ENCODE measurements around the gene CLCN2. TPM values are rescaled to one million over a fixed set of nuclear protein-coding genes. Genes with fewer than 3 reads are reported as not detected.

Gene CLCN2
- total and polyA plus RNA-seq, 10 donors: 1.6 to 6.4 (median 3.7) TPM

- TF ChIP-seq CTCF (IDR thresholded peaks at IDR 0.05 in 8 of 11, conservative IDR thresholded peaks at IDR 0.05 in 3 of 11): no peak
- no peak for TF ChIP-seq POLR2AphosphoS5 (IDR thresholded peaks at IDR 0.05)
- no peak for TF ChIP-seq POLR2A (IDR thresholded peaks at IDR 0.05)
These were observed 26.1 kb downstream of the CLCN2 start for GRCh38 chr3:184335291-184335660.

GRCh38 chr3:184334470-184335158, 26.8 kb downstream of the CLCN2 start:
- peak overlapping the region in 6 of 8 donors; percentile 85 to 95 (median 92) for H3K27ac ChIP-seq
- no peak for DNase-seq
- TF ChIP-seq POLR2A (IDR thresholded peaks at IDR 0.05) (no peak), POLR2AphosphoS5 (IDR thresholded peaks at IDR 0.05) (peak in 1 of 3 donors; percentile 72), CTCF (IDR thresholded peaks at IDR 0.05 in 8 of 11, conservative IDR thresholded peaks at IDR 0.05 in 3 of 11) (no peak)
- H3K36me3 ChIP-seq: peaks cover 3 to 61% (median 57%) of the 10 kb centered on the region in 6 donors
- peaks cover 0 to 5% (median 0%) of the 10 kb centered on the region in 7 donors for H3K27me3 ChIP-seq (replicated peaks in 1 of 7)
- intact Hi-C loops (cut with DNase I; ENCODE audit: low total_unique reads): no loop called here
- H3K4me3 ChIP-seq: no peak overlapping the region
- H3K4me1 ChIP-seq: peaks cover 8 to 73% (median 41%) of the 10 kb centered on the region in 6 donors
- WGBS, 5 donors: 74 to 89% (median 79%) methylated on average over 15 of the region's 15 CpGs
- H3K9me3 ChIP-seq: no peaks in the 10 kb centered on the region

More at GRCh38 chr3:184335291-184335660, 26.1 kb downstream of the CLCN2 start:
- H3K4me3 ChIP-seq: peak overlapping the region in 6 of 8 donors; percentile 70 to 83 (median 78)
- H3K36me3 ChIP-seq: peaks cover 3 to 57% (median 50%) of the 10 kb centered on the region in 6 donors
- peaks cover 8 to 73% (median 41%) of the 10 kb centered on the region in 6 donors for H3K4me1 ChIP-seq
- no peaks in the 10 kb centered on the region for H3K9me3 ChIP-seq
- no peak for DNase-seq
- H3K27me3 ChIP-seq (replicated peaks in 1 of 7): peaks cover 0 to 5% (median 0%) of the 10 kb centered on the region in 7 donors
- 40 to 64% (median 56%) methylated on average over 4 of the region's 4 CpGs for WGBS, 5 donors
- H3K27ac ChIP-seq: peak overlapping the region; percentile 83 to 95 (median 89)
- intact Hi-C loops (cut with DNase I; ENCODE audit: low total_unique reads): no loop called here

- 76 to 88% (median 80%) methylated on average over 2 to 3 of the region's 3 CpGs for WGBS, 5 donors
- H3K27ac ChIP-seq: peak overlapping the region in 2 of 8 donors; percentile 0 to 93
- peaks cover 10 to 68% (median 66%) of the 10 kb centered on the region in 6 donors for H3K36me3 ChIP-seq
- DNase-seq: no peak
- peak in 1 of 3 donors; percentile 17 for TF ChIP-seq POLR2AphosphoS5 (IDR thresholded peaks at IDR 0.05)
- no peak for TF ChIP-seq POLR2A (IDR thresholded peaks at IDR 0.05)
- intact Hi-C loops (cut with DNase I; ENCODE audit: low total_unique reads): no loop called here
- H3K9me3 ChIP-seq: no peaks in the 10 kb centered on the region
- peaks cover 8 to 70% (median 38%) of the 10 kb centered on the region in 6 donors for H3K4me1 ChIP-seq
- H3K4me3 ChIP-seq: no peak overlapping the region
- H3K27me3 ChIP-seq (replicated peaks in 1 of 7): peaks cover 0 to 5% (median 0%) of the 10 kb centered on the region in 7 donors
These were observed 27.7 kb downstream of the CLCN2 start for GRCh38 chr3:184333700-184334099.

GRCh38 chr3:184333190-184333589, 28.2 kb downstream of the CLCN2 start:
- no peak overlapping the region for H3K4me3 ChIP-seq
- DNase-seq: no peak
- no peak for TF ChIP-seq POLR2AphosphoS5 (IDR thresholded peaks at IDR 0.05)
- TF ChIP-seq POLR2A (IDR thresholded peaks at IDR 0.05): no peak
- no peak for TF ChIP-seq CTCF (IDR thresholded peaks at IDR 0.05 in 8 of 11, conservative IDR thresholded peaks at IDR 0.05 in 3 of 11)
- peaks cover 8 to 64% (median 35%) of the 10 kb centered on the region in 6 donors for H3K4me1 ChIP-seq
- intact Hi-C loops (cut with DNase I; ENCODE audit: low total_unique reads): no loop called here
- no peaks in the 10 kb centered on the region for H3K9me3 ChIP-seq
- peak overlapping the region in 1 of 8 donors; percentile 33 for H3K27ac ChIP-seq
- WGBS, 5 donors: 88 to 93% (median 89%) methylated on average over 6 of the region's 6 CpGs
- no peaks in the 10 kb centered on the region for H3K27me3 ChIP-seq (replicated peaks in 1 of 7)
- H3K36me3 ChIP-seq: peaks cover 11 to 73% (median 71%) of the 10 kb centered on the region in 6 donors

Measured in spleen (tissue), 11 donors.